NT2/D1 (cell line): ENCODE results near the gene HERC3.

ENCODE experiments used
- DNase-seq: peaks from one replicate; pipeline ENCODE4 v3.0.0-alpha.2; 2011; ENCODE audit warnings: low read depth, low spot score
- H3K27me3 ChIP-seq: 2 replicates; pipeline ENCODE4 v1.6.0; 2011; ENCODE audit warnings: mild to moderate bottlenecking; ENCODE audit not compliant: insufficient read length, insufficient read depth
- H3K36me3 ChIP-seq: 2 replicates; pipeline ENCODE4 v1.6.1; 2011; ENCODE audit warnings: mild to moderate bottlenecking, low read length, mixed read lengths; ENCODE audit not compliant: insufficient read depth, insufficient read length
- H3K4me1 ChIP-seq: 2 replicates; pipeline ENCODE4 v1.5.1; 2011; ENCODE audit not compliant: insufficient read depth, insufficient read length
- H3K4me3 ChIP-seq: 2 replicates; pipeline ENCODE4 v1.5.1; 2011; ENCODE audit warnings: low read depth; ENCODE audit not compliant: insufficient read length
- H3K9ac ChIP-seq: 2 replicates; pipeline ENCODE4 v1.6.0; 2011; ENCODE audit warnings: low read depth; ENCODE audit not compliant: insufficient read length
- H3K9me3 ChIP-seq: 2 replicates; pipeline ENCODE4 v1.5.1; 2011; ENCODE audit warnings: mild to moderate bottlenecking, low read length; ENCODE audit not compliant: insufficient read depth
- SUZ12 ChIP-seq: IDR thresholded peaks from 2 replicates; pipeline ENCODE4 v1.6.1; 2011; ENCODE audit not compliant: insufficient read length, insufficient read depth; ENCODE audit errors: extremely low read depth
- YY1 ChIP-seq: IDR thresholded peaks from 2 replicates; pipeline ENCODE4 v1.6.1; 2011; ENCODE audit not compliant: insufficient read length, insufficient read depth
- ZNF274 ChIP-seq: IDR thresholded peaks from 2 replicates; pipeline ENCODE4 v1.6.1; 2011; ENCODE audit warnings: mild to moderate bottlenecking, low read depth, low read length

HERC3 gene

GRCh38 chr4:88610771-88611170 is 18.5 kb downstream of the HERC3 start:
- no peaks in the 10 kb centered on the region for H3K9me3 ChIP-seq
- DNase-seq: no peak
- TF ChIP-seq SUZ12: no peak
- TF ChIP-seq YY1: no peak
- no peak for TF ChIP-seq ZNF274
- no peaks in the 10 kb centered on the region for H3K27me3 ChIP-seq
- no peaks in the 10 kb centered on the region for H3K4me1 ChIP-seq
- no peak overlapping the region for H3K9ac ChIP-seq
- no peaks in the 10 kb centered on the region for H3K36me3 ChIP-seq
- no peak overlapping the region for H3K4me3 ChIP-seq

GRCh38 chr4:88613417-88613875 is 21.2 kb downstream of the HERC3 start:
- Histone ChIP-seq H3K4me3 (no peak overlapping the region), H3K36me3 (no peaks in the 10 kb centered on the region), H3K9me3 (no peaks in the 10 kb centered on the region), H3K4me1 (no peaks in the 10 kb centered on the region), H3K27me3 (no peaks in the 10 kb centered on the region), H3K9ac (no peak overlapping the region)
- TF ChIP-seq ZNF274 (no peak), YY1 (no peak), SUZ12 (no peak)
- DNase-seq: no peak

GRCh38 chr4:88614058-88614457 is 21.8 kb downstream of the HERC3 start:
- Histone ChIP-seq H3K9me3 (no peaks in the 10 kb centered on the region), H3K36me3 (no peaks in the 10 kb centered on the region), H3K4me3 (no peak overlapping the region), H3K4me1 (no peaks in the 10 kb centered on the region), H3K27me3 (no peaks in the 10 kb centered on the region), H3K9ac (no peak overlapping the region)
- DNase-seq: no peak
- TF ChIP-seq SUZ12 (no peak), YY1 (no peak), ZNF274 (no peak)

GRCh38 chr4:88616275-88617150 is 24.2 kb downstream of the HERC3 start:
- Histone ChIP-seq H3K4me3 (no peak overlapping the region), H3K9ac (no peak overlapping the region), H3K9me3 (no peaks in the 10 kb centered on the region), H3K27me3 (no peaks in the 10 kb centered on the region), H3K36me3 (no peaks in the 10 kb centered on the region), H3K4me1 (no peaks in the 10 kb centered on the region)
- TF ChIP-seq SUZ12: no peak
- no peak for TF ChIP-seq YY1
- TF ChIP-seq ZNF274: no peak
- DNase-seq: no peak

- Histone ChIP-seq H3K9me3 (no peaks in the 10 kb centered on the region), H3K4me1 (no peaks in the 10 kb centered on the region), H3K9ac (no peak overlapping the region)
These were observed 26.7 kb downstream of the HERC3 start for GRCh38 chr4:88618782-88619485.

GRCh38 chr4:88619971-88620370 is 27.7 kb downstream of the HERC3 start:
- no peaks in the 10 kb centered on the region for H3K4me1 ChIP-seq
- TF ChIP-seq SUZ12: no peak
- no peak for DNase-seq
- H3K27me3 ChIP-seq: no peaks in the 10 kb centered on the region
- H3K4me3 ChIP-seq: no peak overlapping the region
- H3K36me3 ChIP-seq: no peaks in the 10 kb centered on the region
- no peaks in the 10 kb centered on the region for H3K9me3 ChIP-seq
- no peak overlapping the region for H3K9ac ChIP-seq

More at GRCh38 chr4:88618782-88619485, 26.7 kb downstream of the HERC3 start:
- no peaks in the 10 kb centered on the region for H3K27me3 ChIP-seq
- no peak overlapping the region for H3K4me3 ChIP-seq
- TF ChIP-seq YY1: no peak
- TF ChIP-seq SUZ12: no peak
- no peaks in the 10 kb centered on the region for H3K36me3 ChIP-seq
- DNase-seq: no peak

GRCh38 chr4:88621763-88622327 is 29.6 kb downstream of the HERC3 start:
- no peaks in the 10 kb centered on the region for H3K4me1 ChIP-seq
- H3K27me3 ChIP-seq: no peaks in the 10 kb centered on the region
- TF ChIP-seq SUZ12 (no peak), ZNF274 (no peak), YY1 (no peak)
- H3K36me3 ChIP-seq: no peaks in the 10 kb centered on the region
- DNase-seq: no peak
- H3K9ac ChIP-seq: no peak overlapping the region
- H3K4me3 ChIP-seq: no peak overlapping the region
- no peaks in the 10 kb centered on the region for H3K9me3 ChIP-seq
